ENCODE measurements around the gene SESN1. TPM values are rescaled to one million over a fixed set of nuclear protein-coding genes. Genes with fewer than 3 reads are reported as not detected.
"Not testable (repeated sequence)": the region's sequence is repeated elsewhere in the genome, so short reads cannot be mapped to it uniquely, and the experiment has no call there.

The SESN1 gene
- total RNA-seq = 51.8 TPM
- polyA plus RNA-seq = 10 to 100 TPM; 15.8 to 59.6 (median 37.4) TPM

DNA sequence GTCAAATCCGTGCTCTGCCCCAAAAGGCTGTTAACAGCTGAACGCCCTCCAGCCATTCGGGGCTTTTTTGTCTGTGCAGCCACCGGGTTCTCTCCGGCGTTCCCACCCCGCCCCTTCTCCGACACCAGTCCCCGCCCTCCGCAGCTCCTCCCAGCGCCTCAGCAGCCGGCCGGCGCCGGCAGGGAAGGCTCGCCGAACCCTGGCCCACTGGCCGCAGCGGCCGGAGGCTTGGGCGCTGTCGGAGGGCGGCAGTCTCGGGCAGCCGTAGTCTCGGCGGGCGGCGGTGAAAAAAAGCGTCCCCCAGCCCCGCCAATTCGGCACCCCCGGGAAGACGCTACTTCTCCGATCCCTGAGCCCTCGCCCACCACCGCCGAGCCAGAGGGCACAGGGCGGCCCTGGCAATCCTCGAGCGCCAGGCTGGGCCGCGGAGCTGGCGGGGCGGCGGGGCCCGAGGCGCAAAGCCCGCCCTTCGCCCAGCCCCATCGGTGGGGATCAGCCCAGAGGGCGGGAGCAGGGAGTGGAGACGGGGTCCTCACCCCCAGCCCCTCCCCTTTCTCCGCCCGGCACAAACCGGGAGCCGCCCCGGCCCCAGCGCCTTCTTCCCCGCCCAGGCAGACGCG, at the start of gene SESN1:
SESN1 (minus strand) TSS at position 431 of the 620 bp plus-strand sequence. CDS start 773 bp downstream, outside the sequence.
- ATAC-seq (ENCODE audit: low read depth in 2 of 2) (peak; percentile 60), DNase-seq (peak; percentile 71 to 87 (median 79))
- Histone ChIP-seq H3K4me3 (ENCODE audit: low read depth, low read length) (peak within 1 kb of the TSS; percentile 97), H3K4me1 (ENCODE audit: control insufficient read depth, insufficient read depth, low read length, poor library complexity, severe bottlenecking) (peaks cover 40% of the 10 kb centered on the region), H3K36me3 (ENCODE audit: control insufficient read depth, insufficient read depth, low read length) (no peaks in the 10 kb centered on the region), H3K9me3 (ENCODE audit: control insufficient read depth in 2 of 2, low read length in 2 of 2) (no peaks in the 10 kb centered on the region), H3K27me3 (ENCODE audit: control insufficient read depth, insufficient read depth, low read length) (no peaks in the 10 kb centered on the region), H3K27ac (ENCODE audit: insufficient read depth, low read length, poor library complexity, severe bottlenecking) (peak within 1 kb of the TSS; percentile 99)
- no peaks in the 10 kb centered on the region for H3K27me3 Mint-ChIP-seq
- peak within 1 kb of the TSS; percentile 94 to 97 (median 95) for H3K4me3 Mint-ChIP-seq
- H3K9me3 Mint-ChIP-seq = no peaks in the 10 kb centered on the region
- peak within 1 kb of the TSS; percentile 97 to 99 (median 98) for H3K27ac Mint-ChIP-seq
- H3K36me3 Mint-ChIP-seq = peaks cover 6% of the 10 kb centered on the region
- peaks cover 44 to 54% (median 47%) of the 10 kb centered on the region in 4 donors for H3K4me1 Mint-ChIP-seq

DNA sequence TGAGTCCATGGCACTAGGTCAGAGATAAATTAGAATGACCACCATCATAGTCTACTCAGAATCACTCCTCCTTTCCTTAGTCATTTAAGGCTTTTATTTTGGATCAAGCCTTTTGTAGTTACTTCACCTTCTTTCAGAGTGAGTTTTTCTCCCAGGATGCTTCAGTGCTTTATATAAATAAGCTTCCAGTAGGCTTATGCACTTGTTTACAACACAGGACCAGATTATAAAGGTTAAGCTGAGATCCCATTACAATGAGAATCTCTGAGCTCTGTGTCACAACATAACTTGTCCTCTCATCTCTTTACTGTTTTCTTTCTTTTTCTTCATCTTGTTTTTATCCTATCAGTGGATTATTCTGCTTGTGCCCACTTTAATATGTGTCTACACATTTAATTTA, 48.5 kb upstream of the SESN1 start:
- DNase-seq (no peak), ATAC-seq (ENCODE audit: low read depth in 2 of 2) (no peak)
- H3K36me3 Mint-ChIP-seq = peaks cover 10% of the 10 kb centered on the region
- no peaks in the 10 kb centered on the region for H3K27me3 ChIP-seq (ENCODE audit: control insufficient read depth, insufficient read depth, low read length)
- H3K27me3 Mint-ChIP-seq = no peaks in the 10 kb centered on the region
- no peaks in the 10 kb centered on the region for H3K36me3 ChIP-seq (ENCODE audit: control insufficient read depth, insufficient read depth, low read length)
- no peaks in the 10 kb centered on the region for H3K9me3 ChIP-seq (ENCODE audit: control insufficient read depth in 2 of 2, low read length in 2 of 2)
- no peak overlapping the region for H3K4me3 Mint-ChIP-seq
- no peaks in the 10 kb centered on the region for H3K4me1 ChIP-seq (ENCODE audit: control insufficient read depth, insufficient read depth, low read length, poor library complexity, severe bottlenecking)
- H3K27ac Mint-ChIP-seq = peak overlapping the region in 2 of 3 donors; percentile 28 to 58
- peaks cover 0 to 3% (median 0%) of the 10 kb centered on the region in 7 donors for H3K9me3 Mint-ChIP-seq
- peaks cover 0 to 6% (median 3%) of the 10 kb centered on the region in 4 donors for H3K4me1 Mint-ChIP-seq
- H3K4me3 ChIP-seq (ENCODE audit: low read depth, low read length) = no peak overlapping the region
- no peak overlapping the region for H3K27ac ChIP-seq (ENCODE audit: insufficient read depth, low read length, poor library complexity, severe bottlenecking)

DNA sequence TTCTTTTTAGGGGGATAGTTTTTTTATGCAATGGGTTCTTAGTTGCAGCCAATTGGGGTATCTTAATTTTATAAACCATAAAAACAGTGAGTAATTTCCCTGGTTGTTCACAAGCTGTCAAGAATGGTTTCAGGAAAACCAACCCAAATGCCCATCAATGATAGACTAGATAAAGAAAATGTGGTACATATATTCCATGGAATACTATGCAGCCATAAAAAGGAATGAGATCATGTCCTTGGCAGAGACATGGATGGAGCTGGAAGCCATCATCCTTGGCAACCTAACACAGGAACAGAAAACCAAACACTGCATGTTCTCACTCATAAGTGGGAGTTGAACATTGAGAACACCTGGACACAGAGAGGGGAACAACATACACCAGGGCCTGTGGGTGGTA, 47.4 kb upstream of the SESN1 start:
- DNase-seq; ATAC-seq (ENCODE audit: low read depth in 2 of 2); H3K4me3 ChIP-seq (ENCODE audit: low read depth, low read length); H3K36me3 Mint-ChIP-seq; H3K27ac Mint-ChIP-seq; H3K4me3 Mint-ChIP-seq; H3K9me3 Mint-ChIP-seq; H3K27ac ChIP-seq (ENCODE audit: insufficient read depth, low read length, poor library complexity, severe bottlenecking); H3K27me3 ChIP-seq (ENCODE audit: control insufficient read depth, insufficient read depth, low read length); H3K36me3 ChIP-seq (ENCODE audit: control insufficient read depth, insufficient read depth, low read length); H3K4me1 ChIP-seq (ENCODE audit: control insufficient read depth, insufficient read depth, low read length, poor library complexity, severe bottlenecking); H3K27me3 Mint-ChIP-seq; H3K9me3 ChIP-seq (ENCODE audit: control insufficient read depth in 2 of 2, low read length in 2 of 2): not testable (repeated sequence)
- peaks cover 0 to 11% (median 3%) of the 10 kb centered on the region in 4 donors for H3K4me1 Mint-ChIP-seq

DNA sequence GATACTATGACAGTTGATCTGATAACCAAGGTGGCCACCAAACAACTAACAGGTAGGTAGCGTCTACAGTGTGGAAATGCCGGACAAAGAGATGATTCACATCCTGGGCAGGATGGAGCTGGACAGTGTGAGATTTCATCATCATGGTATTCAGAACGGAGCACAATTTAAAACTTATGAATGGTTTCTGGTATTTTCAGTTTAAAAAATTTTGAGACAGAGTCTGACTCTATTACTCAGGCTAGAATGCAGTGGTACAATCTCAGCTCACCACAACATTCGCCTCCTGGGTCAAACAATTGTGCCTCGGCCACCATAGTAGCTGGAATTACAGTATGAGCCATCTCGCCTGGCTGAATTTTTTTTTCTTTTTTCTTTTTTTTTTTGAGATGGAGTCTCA, 44.5 kb upstream of the SESN1 start:
- H3K4me3 Mint-ChIP-seq = no peak overlapping the region
- H3K4me1 Mint-ChIP-seq = peaks cover 0 to 11% (median 3%) of the 10 kb centered on the region in 4 donors
- Histone ChIP-seq H3K4me1 (ENCODE audit: control insufficient read depth, insufficient read depth, low read length, poor library complexity, severe bottlenecking) (no peaks in the 10 kb centered on the region), H3K27me3 (ENCODE audit: control insufficient read depth, insufficient read depth, low read length) (no peaks in the 10 kb centered on the region), H3K4me3 (ENCODE audit: low read depth, low read length) (no peak overlapping the region), H3K9me3 (ENCODE audit: control insufficient read depth in 2 of 2, low read length in 2 of 2) (no peaks in the 10 kb centered on the region), H3K27ac (ENCODE audit: insufficient read depth, low read length, poor library complexity, severe bottlenecking) (no peak overlapping the region), H3K36me3 (ENCODE audit: control insufficient read depth, insufficient read depth, low read length) (no peaks in the 10 kb centered on the region)
- DNase-seq (no peak), ATAC-seq (ENCODE audit: low read depth in 2 of 2) (no peak)
- peaks cover 0 to 4% (median 0%) of the 10 kb centered on the region in 7 donors for H3K9me3 Mint-ChIP-seq
- H3K27me3 Mint-ChIP-seq = no peaks in the 10 kb centered on the region
- no peak overlapping the region for H3K27ac Mint-ChIP-seq
- peaks cover 4% of the 10 kb centered on the region for H3K36me3 Mint-ChIP-seq

DNA sequence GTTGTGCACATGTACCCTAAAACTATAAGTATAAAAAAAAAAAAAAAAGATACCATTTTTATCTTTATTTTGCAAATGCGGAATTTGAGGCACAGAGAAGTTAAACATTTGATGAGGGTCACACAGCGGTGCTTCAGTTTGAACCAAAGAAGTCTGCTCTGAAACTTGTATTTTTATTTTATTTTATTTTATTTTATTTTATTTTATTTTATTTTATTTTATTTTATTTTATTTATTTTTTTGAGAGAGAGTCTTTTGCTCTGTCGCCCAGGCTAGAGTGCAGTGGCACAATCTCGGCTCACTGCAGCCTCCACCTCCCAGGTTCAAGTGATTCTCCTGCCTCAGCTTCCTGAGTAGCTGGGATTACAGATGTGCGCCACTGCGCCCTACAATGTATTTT, 41.9 kb upstream of the SESN1 start:
- not testable (repeated sequence) for H3K27me3 ChIP-seq (ENCODE audit: control insufficient read depth, insufficient read depth, low read length); H3K36me3 ChIP-seq (ENCODE audit: control insufficient read depth, insufficient read depth, low read length); H3K27ac ChIP-seq (ENCODE audit: insufficient read depth, low read length, poor library complexity, severe bottlenecking); DNase-seq; ATAC-seq (ENCODE audit: low read depth in 2 of 2); H3K4me3 Mint-ChIP-seq; H3K27me3 Mint-ChIP-seq; H3K4me3 ChIP-seq (ENCODE audit: low read depth, low read length); H3K9me3 Mint-ChIP-seq; H3K4me1 ChIP-seq (ENCODE audit: control insufficient read depth, insufficient read depth, low read length, poor library complexity, severe bottlenecking); H3K27ac Mint-ChIP-seq; H3K9me3 ChIP-seq (ENCODE audit: control insufficient read depth in 2 of 2, low read length in 2 of 2); H3K4me1 Mint-ChIP-seq
- H3K36me3 Mint-ChIP-seq = peaks cover 11% of the 10 kb centered on the region

DNA sequence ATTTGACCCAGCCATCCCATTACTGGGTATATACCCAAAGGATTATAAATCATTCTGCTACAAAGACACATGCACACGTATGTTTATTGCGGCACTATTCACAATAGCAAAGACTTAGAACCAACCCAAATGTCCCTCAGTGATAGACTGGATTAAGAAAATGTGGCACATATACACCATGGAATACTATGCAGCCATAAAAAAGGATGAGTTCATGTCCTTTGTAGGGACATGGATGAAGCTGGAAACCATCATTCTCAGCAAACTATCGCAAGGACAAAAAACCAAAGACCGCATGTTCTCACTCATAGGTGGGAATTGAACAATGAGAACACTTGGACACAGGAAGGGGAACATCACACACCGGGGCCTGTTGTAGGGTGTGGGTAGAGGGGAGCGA, 41.4 kb upstream of the SESN1 start:
- not testable (repeated sequence) for H3K27me3 Mint-ChIP-seq; H3K9me3 Mint-ChIP-seq; ATAC-seq (ENCODE audit: low read depth in 2 of 2); H3K27ac Mint-ChIP-seq; H3K36me3 ChIP-seq (ENCODE audit: control insufficient read depth, insufficient read depth, low read length); H3K4me3 Mint-ChIP-seq; H3K4me3 ChIP-seq (ENCODE audit: low read depth, low read length); H3K4me1 ChIP-seq (ENCODE audit: control insufficient read depth, insufficient read depth, low read length, poor library complexity, severe bottlenecking); H3K27ac ChIP-seq (ENCODE audit: insufficient read depth, low read length, poor library complexity, severe bottlenecking); H3K4me1 Mint-ChIP-seq; H3K9me3 ChIP-seq (ENCODE audit: control insufficient read depth in 2 of 2, low read length in 2 of 2); H3K27me3 ChIP-seq (ENCODE audit: control insufficient read depth, insufficient read depth, low read length); DNase-seq
- peaks cover 11% of the 10 kb centered on the region for H3K36me3 Mint-ChIP-seq

DNA sequence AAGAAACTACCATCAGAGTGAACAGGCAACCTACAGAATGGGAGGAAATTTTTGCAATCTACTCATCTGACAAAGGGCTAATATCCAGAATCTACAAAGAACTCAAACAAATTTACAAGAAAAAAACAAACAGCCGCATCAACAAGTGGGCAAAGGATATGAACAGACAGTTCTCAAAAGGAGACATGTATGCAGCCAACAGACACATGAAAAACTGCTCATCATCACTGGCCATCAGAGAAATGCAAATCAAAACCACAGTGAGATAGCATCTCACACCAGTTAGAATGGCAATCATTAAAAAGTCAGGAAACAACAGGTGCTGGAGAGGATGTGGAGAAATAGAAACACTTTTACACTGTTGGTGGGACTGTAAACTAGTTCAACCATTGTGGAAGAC, 41.0 kb upstream of the SESN1 start:
- H3K27ac Mint-ChIP-seq; H3K4me1 Mint-ChIP-seq; ATAC-seq (ENCODE audit: low read depth in 2 of 2); H3K9me3 Mint-ChIP-seq; H3K36me3 ChIP-seq (ENCODE audit: control insufficient read depth, insufficient read depth, low read length); DNase-seq; H3K9me3 ChIP-seq (ENCODE audit: control insufficient read depth in 2 of 2, low read length in 2 of 2); H3K4me1 ChIP-seq (ENCODE audit: control insufficient read depth, insufficient read depth, low read length, poor library complexity, severe bottlenecking); H3K27me3 ChIP-seq (ENCODE audit: control insufficient read depth, insufficient read depth, low read length); H3K4me3 Mint-ChIP-seq; H3K27me3 Mint-ChIP-seq; H3K27ac ChIP-seq (ENCODE audit: insufficient read depth, low read length, poor library complexity, severe bottlenecking); H3K4me3 ChIP-seq (ENCODE audit: low read depth, low read length): not testable (repeated sequence)
- peaks cover 11% of the 10 kb centered on the region for H3K36me3 Mint-ChIP-seq

DNA sequence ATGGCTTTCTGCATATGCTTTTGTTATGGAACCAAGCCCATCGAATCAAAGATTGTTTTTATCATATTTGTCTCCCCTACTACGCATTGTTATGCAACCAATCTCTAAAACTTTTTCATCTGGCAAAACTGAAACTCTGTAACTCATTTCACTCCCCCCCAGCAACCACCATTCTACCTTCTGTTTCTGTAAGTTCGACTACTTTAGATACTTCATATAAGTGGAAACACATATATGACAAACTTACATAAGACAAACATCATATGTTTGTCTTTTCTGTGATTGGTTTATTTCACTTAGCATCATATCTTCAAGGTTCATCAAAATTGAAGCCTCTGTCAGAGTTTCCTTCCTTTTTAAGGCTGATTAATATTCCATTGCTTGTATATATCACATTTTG, 35.4 kb upstream of the SESN1 start:
- peak in 1 of 3 donors; percentile 10 for DNase-seq
- no peak overlapping the region for H3K4me3 ChIP-seq (ENCODE audit: low read depth, low read length)
- no peaks in the 10 kb centered on the region for H3K9me3 ChIP-seq (ENCODE audit: control insufficient read depth in 2 of 2, low read length in 2 of 2)
- Mint-ChIP-seq H3K9me3 (peaks cover 0 to 2% (median 0%) of the 10 kb centered on the region in 7 donors), H3K4me3 (no peak overlapping the region), H3K36me3 (peaks cover 23% of the 10 kb centered on the region), H3K27me3 (no peaks in the 10 kb centered on the region), H3K27ac (no peak overlapping the region), H3K4me1 (peaks cover 3 to 10% (median 5%) of the 10 kb centered on the region in 4 donors)
- H3K27me3 ChIP-seq (ENCODE audit: control insufficient read depth, insufficient read depth, low read length) = no peaks in the 10 kb centered on the region
- no peaks in the 10 kb centered on the region for H3K36me3 ChIP-seq (ENCODE audit: control insufficient read depth, insufficient read depth, low read length)
- ATAC-seq (ENCODE audit: low read depth in 2 of 2) = no peak
- no peaks in the 10 kb centered on the region for H3K4me1 ChIP-seq (ENCODE audit: control insufficient read depth, insufficient read depth, low read length, poor library complexity, severe bottlenecking)
- H3K27ac ChIP-seq (ENCODE audit: insufficient read depth, low read length, poor library complexity, severe bottlenecking) = no peak overlapping the region

Data from CD4-positive, CD25-positive, alpha-beta regulatory T cell (primary cell).